ENCODE results near the gene C8G. TPM values are rescaled to one million over a fixed set of nuclear protein-coding genes. Genes with fewer than 3 reads are reported as not detected.

C8G gene
- 0.42 TPM for polyA plus RNA-seq (ENCODE audit: insufficient read length)
- long read RNA-seq, donor 1: 0 reads
- long read RNA-seq, donor 2: 0 reads
- long read RNA-seq, donor 3: 0 reads
- long read RNA-seq, donor 4: 0 reads
- long read RNA-seq, donor 5: 0 reads
- long read RNA-seq, donor 6, partial matches to known transcripts: 0 of 1 reads
- long read RNA-seq, donor 6, other reads (novel, unspliced or antisense): 0 of 1 reads
- long read RNA-seq, donor 7: 0 reads
- long read RNA-seq, donor 8: 0 reads

GRCh38 chr9:136944519-136945332, at the start of gene C8G, which contains the start of gene FBXW5:
TSS of gene C8G (plus strand) at chr9:136945243. CDS start at chr9:136945321, 78 bp downstream.
TSS of gene FBXW5 (minus strand) at chr9:136944738. CDS start at chr9:136944083, 655 bp downstream.
- peak; percentile 94 for DNase-seq

DNA sequence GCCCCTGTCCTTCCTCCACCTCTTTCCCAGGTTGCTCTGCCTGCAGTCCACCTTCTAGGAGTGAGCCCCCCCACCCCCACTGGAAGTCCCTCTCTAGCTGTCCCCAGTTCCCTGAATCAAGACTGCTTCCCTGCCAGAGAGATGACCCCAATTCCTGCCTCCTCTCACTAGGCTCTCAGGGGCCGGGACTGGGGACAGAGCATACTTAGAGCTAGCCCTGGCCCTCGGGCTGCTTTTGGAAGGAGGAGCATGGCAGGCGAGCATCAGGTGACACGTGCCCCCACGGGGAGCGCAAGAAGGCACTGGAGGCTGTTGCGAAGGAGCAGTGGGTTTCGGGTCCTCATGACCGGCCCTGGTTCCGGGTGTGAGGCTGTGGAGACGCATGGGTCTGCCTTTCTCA, 49.0 kb upstream of the C8G start:
- DNase-seq: no peak

DNA sequence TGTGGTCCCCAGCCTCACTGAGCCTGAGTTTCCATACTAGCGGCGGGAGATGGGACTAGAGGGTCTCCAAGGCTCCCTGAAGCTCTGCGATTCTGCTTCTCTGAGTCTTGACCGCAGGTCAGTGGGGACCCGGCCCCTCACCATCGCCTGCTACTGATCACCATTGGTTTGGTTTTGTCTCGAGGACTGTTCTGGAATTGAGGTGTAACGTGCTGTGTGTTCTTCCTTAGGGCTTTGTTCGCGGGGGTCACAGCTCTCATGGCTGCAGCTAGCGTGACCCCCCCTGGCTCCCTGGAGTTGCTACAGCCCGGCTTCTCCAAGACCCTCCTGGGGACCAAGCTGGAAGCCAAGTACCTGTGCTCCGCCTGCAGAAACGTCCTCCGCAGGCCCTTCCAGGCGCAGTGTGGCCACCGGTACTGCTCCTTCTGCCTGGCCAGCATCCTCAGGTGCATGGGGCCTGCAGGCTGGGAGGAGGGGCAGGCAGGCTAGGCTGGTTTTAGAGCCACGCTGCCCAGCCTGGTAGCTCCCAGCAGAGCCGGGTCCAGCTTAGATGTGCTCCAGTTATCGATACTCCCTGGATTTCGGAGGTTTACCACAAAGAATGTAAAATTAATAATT, 46.5 kb upstream of the C8G start:
- DNase-seq: no peak

DNA sequence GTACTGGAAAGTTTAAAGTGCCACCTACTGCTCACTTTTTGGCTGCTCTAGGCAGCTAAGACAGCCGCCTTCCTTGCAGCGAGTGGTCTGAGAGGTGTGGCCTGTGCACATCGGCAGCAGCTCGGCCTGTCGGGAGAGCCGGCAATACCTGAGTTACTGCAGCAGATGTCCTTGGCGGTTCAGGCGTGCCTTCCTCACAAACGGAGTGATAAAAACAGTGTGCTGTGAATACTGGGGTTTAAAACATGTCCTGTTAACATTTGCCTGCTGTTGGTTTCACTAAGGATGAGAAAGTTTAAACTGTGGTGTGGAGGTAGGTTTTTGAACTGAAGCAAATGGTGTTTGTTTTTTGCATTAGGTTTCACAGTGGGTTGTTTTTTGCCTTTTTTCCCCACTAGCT, 45.8 kb upstream of the C8G start:
- DNase-seq: no peak

- DNase-seq: no peak
These were observed 44.5 kb upstream of the C8G start for GRCh38 chr9:136900556-136900955.

DNA sequence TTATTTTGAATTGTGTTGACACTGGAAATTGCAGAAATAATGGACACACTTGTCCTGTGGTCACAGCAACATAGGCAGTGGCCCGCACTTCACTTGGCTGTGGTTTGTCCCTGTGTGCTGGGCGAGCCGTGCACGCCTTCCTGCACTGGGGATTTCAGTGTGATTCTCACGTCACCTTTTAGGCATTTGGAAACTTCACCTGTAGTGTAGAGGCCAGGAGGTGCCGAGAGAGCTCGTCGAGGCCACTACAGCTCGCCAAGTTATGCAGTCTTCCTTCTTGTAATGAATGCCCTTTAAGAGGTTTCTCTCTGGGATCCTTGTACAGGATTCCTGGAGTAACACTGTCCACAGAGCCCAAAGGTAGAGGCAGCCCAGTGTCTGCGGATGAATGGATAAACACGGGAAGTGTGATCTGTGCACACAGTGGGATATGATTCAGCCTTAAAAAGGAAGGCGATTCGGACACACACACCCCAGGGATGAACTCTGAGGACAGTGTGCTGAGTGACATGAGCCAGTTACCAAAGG, 44.0 kb upstream of the C8G start:
- DNase-seq: no peak

GRCh38 chr9:136901516-136902258, 43.4 kb upstream of the C8G start:
- no peak for DNase-seq

DNA sequence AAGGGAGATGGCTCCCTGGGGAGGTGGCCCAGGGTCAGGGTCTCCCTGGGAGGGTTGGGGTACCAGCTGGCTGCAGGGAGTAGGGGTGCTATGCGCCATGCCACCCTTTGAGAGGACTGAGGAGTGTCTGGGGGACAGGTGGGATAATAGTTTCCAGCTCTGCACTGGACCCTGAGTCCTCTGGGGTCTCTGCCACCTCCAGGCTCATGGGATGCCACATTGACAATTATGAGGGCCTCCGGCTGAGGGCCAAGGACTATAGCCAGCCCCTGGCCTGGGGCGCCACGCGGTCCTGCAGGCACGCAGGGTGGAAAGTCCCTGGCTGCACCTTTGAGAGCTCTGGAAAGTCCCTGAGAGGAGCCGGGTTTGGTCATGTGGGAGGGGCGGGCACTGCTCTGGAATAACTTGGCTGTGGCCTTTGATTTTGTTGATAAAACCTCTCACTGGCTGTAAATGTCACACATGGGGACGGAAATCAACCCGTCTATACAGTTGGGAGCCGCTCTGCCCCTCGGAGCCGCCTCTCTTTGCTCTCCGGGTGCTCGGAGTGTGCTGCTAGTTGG, 42.7 kb upstream of the C8G start:
- DNase-seq: no peak

DNA sequence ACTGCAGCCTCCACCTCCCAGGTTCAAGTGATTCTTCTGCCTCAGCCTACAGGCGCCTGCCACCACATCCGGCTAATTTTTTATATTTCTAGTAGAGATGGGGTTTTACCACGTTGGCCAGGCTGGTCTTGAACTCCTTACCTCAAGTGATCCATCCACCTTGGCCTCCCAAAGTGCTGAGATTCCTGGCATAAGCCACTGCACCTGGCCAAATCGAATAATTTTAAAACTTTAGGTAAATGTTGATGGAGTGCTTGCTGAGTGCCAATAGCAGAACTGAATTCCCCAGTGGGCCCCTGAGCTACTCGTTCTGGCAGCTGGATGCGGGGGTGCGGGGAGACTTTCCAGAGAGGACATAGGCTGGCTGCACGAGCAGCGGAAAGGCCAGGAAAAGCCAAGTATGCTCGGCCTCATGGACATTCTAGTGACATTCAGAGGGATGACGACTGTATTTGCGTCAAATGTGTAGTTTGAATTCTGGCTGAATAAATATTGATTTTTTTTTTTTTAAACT, 41.9 kb upstream of the C8G start:
- DNase-seq: no peak

DNA sequence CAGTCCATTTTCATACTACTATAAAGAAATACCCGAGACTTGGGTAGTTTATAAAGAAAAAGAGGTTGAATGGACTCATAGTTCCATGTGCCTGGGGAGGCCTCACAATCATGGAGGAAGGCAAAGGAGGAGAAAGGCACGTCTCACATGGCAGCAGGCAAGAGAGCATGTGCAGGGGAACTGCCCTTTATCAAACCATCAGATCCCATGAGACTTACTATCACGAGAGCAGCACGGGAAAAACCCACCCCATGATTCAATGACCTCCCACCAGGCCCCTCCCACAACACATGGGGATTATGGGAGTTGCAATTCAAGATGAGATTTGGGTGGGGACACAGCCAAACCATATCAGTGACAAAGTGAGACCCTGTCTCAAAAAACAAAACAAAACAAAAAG, 38.8 kb upstream of the C8G start:
- no peak for DNase-seq

DNA sequence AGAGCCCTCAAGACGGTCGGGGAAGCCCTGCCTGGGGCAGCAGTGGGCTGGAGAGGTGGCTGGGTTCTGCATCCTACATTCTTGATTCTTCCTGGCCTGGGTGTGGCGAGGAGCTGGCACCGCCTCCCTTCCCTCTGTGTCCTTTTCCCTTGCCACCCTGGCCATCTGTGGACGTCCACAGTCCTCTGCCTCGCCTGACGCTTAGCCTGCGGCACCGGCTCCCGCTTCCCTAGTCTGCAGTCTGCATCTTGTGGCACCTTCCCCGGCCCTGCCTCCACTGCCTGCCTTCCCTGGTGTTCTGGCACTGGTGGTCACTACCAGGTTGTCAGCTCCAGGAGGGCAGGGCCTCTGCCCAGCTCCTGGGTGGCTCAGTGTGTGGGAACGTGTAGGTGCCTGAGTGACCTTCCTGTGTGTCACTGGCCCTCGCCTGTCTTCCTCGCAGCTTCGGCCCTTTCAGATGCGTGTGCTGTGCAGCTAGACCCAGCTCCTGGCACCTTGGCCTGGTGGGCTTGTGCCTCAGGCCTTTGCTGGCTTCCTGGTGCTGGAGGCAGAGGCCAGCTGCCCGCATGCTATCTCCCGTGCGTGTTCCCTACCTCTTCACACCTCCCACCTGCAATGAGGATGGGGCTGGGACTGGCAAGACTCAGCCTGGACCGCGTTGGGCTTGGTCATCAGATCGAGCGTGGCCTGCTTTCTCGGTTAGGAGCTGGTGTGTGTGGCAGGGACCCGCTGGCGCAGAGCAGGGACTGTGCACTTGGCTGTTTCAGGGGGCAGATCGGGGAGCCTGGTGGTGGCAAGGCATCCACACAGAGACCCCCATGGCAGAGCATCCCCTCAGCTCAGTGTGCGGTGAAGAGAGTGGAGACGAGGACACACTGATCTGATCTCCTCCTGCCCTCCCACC, 37.8 kb upstream of the C8G start:
- no peak for DNase-seq

DNA sequence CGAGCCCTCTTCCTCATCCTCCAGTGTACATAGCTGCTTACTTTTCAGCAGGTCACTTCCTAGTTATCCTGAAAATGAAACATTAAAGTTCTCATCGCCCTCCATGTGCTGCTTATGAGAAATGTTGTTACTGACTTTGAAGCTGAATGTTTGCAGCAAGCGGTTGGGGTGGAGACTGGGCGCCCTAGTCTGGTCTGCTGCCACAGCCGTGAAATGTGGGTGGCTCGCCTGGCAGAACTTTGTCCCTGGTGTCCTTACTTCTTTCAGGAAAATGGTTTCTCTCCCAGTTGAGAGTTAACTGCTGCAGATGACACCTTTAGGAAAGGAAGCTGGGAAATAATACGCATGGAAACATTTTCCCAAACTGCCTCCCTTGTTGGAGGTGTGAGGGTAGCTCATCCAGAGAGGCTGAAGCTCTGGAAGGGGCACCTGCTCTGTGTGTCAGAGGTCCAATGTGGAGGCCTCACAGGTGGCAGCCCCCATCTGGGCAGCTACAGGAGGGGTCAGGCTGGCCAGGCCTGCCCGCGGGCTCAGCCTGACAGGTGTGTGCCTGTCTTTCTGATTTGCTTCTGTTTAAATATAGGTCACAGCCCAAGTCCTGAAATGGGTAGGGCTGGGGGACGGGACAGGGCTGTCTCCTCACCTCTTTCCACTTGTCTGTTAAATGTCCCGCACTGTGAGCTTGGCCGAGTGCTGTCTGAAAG, 34.7 kb upstream of the C8G start:
- DNase-seq: no peak

DNA sequence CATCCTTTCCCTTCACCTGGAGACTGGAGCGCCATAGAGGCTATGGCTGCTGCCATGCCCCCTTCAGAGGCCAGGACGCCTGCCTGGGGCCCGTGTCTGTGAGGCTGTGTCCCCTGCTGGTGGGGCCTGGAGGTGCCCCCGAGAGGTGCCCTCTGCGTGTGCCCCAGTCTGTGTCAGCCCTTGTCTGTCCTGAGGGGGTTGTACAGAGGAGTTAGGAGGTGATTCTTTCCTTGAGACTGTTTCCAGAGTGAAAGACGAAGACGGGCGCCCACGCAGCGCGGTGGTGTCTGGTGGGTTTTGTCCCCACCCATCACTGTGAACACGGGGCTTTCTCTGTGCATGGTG, 34.2 kb upstream of the C8G start:
- no peak for DNase-seq

GRCh38 chr9:136913701-136914438, 31.2 kb upstream of the C8G start:
- no peak for DNase-seq

DNA sequence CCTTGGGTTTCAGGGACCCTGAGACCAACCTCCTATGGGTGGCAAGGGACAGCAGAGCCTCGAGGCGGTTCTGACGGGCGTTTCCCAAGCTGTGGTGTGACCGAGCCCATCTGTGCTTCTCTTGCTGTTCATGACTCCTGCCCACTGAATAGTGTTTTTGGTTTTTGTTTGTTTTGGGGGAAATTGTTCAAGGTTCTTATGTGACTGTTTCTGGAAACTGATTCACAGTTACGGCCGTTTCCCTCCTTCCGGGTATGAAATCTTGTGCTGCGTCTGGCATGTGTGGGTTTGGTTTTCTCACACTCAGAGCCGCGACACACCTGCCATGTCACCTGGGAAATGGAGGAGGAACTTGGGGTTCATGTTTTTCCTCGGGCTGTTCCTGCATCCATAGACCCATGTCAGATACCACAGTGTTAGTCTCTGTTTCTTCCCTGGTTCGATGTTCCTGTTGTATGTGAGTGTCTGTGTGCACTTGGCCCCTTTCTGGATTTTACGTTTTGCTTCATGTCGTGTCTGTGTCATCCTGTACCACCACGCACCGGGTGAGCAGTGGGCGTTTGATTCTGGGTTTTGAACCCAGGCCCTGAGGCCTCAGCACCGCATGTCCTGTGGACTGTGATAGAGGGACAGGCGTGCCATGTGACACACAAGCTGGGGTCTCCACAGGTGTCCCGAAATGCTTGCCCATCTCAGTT, 29.3 kb upstream of the C8G start:
- no peak for DNase-seq

GRCh38 chr9:136916330-136917184, 28.5 kb upstream of the C8G start:
- no peak for DNase-seq

DNA sequence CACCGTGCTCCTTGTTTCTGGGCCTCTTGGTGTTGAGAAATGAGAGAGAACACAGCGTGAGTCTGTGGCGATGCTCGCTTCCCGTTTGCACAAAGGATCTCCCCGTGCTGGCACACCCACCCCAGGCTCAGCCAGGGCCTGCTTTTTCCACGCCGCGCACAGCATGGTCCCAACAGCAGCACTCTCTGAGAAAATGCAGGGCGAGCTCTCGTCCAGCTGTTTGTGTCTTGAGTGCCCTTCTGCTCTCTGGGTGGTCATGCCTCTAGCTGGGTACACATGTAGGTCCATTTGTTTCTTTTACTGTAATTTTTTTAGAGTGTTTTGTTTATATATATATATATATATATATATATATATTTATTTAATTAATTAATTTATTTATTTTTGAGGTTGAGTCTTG, 27.1 kb upstream of the C8G start:
- no peak for DNase-seq

- DNase-seq: no peak
These were observed 25.0 kb upstream of the C8G start for GRCh38 chr9:136920069-136920468.

All from left kidney (tissue), 8 donors.